Neural progenitor cell (in vitro differentiated cells): ENCODE data around the gene FAM153A.
"Not testable (repeated sequence)": the region's sequence is repeated elsewhere in the genome, so short reads cannot be mapped to it uniquely, and the experiment has no call there.

ENCODE experiments used
- CTCF ChIP-seq: fragments of 200-600 bp; sonication (generic); IDR thresholded peaks from 2 replicates; pipeline ENCODE4 v1.5.1; 2017; ENCODE audit warnings: antibody characterized with exemption, mild to moderate bottlenecking
- EZH2 ChIP-seq: fragments of 200-600 bp; sonication (generic); IDR thresholded peaks from 2 replicates; pipeline ENCODE4 v1.6.1; 2017; ENCODE audit warnings: antibody characterized with exemption, mild to moderate bottlenecking, moderate library complexity

DNA sequence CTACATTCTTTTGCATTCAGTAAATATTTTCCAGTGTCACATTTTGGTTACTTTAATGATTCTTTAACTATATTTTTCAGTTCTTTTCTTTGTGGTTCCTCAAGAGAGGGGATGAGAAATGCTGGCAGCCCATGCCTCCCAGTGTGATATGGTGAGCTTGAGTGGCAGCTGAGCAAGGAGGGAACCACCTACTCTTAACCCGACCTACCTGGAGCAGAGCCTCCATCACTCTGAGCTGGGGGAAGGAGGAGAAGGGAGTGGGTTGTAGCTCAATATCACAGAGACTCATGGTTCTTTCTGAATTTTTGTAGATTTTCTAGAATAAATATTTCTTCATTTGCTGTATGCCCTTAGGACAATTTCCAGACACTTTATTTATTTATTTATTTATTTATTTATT, 37.0 kb upstream of the FAM153A start:
- not testable (repeated sequence) for TF ChIP-seq EZH2, CTCF
